Testis (tissue), 5 donors: ENCODE measurements around the gene FIBIN. TPM values are rescaled to one million over a fixed set of nuclear protein-coding genes. Genes with fewer than 3 reads are reported as not detected.

Experiments used
- DNase-seq: peaks from one replicate; pipeline ENCODE4 v3.0.0-alpha.2; 2019
- H3K27ac ChIP-seq, 2 donors: fragments of 200-600 bp; sonication (generic); one replicate each; pipeline ENCODE4 v1.5.1; 2019
- H3K27me3 ChIP-seq: fragments of 200-600 bp; sonication (generic); one replicate; pipeline ENCODE4 v1.5.1; 2019
- H3K36me3 ChIP-seq: fragments of 200-600 bp; sonication (generic); one replicate; pipeline ENCODE4 v1.5.1; 2017; ENCODE audit warnings: low read depth; ENCODE audit errors: missing control alignments
- H3K4me1 ChIP-seq: fragments of 200-600 bp; sonication (generic); one replicate; pipeline ENCODE4 v1.5.1; 2019
- H3K4me3 ChIP-seq, 2 donors: fragments of 200-600 bp; sonication (generic); one replicate each; pipeline ENCODE4 v1.5.1; 2017 to 2019
- H3K9me3 ChIP-seq: fragments of 200-600 bp; sonication (generic); one replicate; pipeline ENCODE4 v1.5.1; 2017
- CTCF ChIP-seq, 3 experiments: fragments of 450-650 bp in 2 of 3; fragments of 200-600 bp in 1 of 3; sonication (generic) in 1 of 3; IDR thresholded peaks; one replicate each; pipeline ENCODE4 v1.5.1; 2016 to 2019; ENCODE audit warnings: antibody characterized with exemption in 3 of 3, mild to moderate bottlenecking in 2 of 3, moderate library complexity in 1 of 3
- POLR2A ChIP-seq: fragments of 450-650 bp; IDR thresholded peaks from one replicate; pipeline ENCODE4 v1.6.1; 2017; ENCODE audit warnings: antibody characterized with exemption, mild to moderate bottlenecking, moderate library complexity
- WGBS, 2 donors: methylation state at CpG; one replicate each; pipeline ENCODE4 v1.1.5; 2018; 5-methylcytosine and 5-hydroxymethylcytosine counted together
- intact Hi-C: fragments of 100-400 bp; cut with DNase I; formaldehyde crosslinking; loops from one replicate; pipeline ENCODE4 v1.15.1; 2023; ENCODE audit warnings: low total_unique reads
- long read RNA-seq, 2 donors: transcript quantifications; one replicate each; lab custom pipeline, GENCODE V29; 2026
- polyA plus RNA-seq: library from polyadenylated mRNA; stranded (reverse); fragments of 350-450 nt; fragmentation: Illumina TruSeq; extraction: RNeasy Lipid Tissue Mini Kit (QIAGEN cat#74804); gene quantifications from one replicate; pipeline ENCODE4 v1.2.3, GENCODE V29; 2014; ENCODE audit warnings: low read depth, low replicate concordance; ENCODE audit not compliant: insufficient read depth
- total RNA-seq, 2 donors: library from RNA; depleted of rRNA; stranded (reverse); fragments of >200 nt; gene quantifications; one replicate each; pipeline ENCODE4 v1.2.3, GENCODE V29; 2016

FIBIN gene
- 1 to 10 TPM in 1 of 2 donors, under 1 TPM in 1; 0.39 to 5.3 TPM for total RNA-seq
- 6.5 TPM for polyA plus RNA-seq
- long read RNA-seq, donor 1, transcript FIBIN-201 (1 exons, 1,938 nt): major isoform, 26 of 26 reads
- long read RNA-seq, donor 1, partial matches to known transcripts: 0 of 26 reads
- long read RNA-seq, donor 1, other reads (novel, unspliced or antisense): 0 of 26 reads
- long read RNA-seq, donor 2, transcript FIBIN-201 (1 exons, 1,938 nt): major isoform, 12 of 12 reads
- long read RNA-seq, donor 2, partial matches to known transcripts: 0 of 12 reads
- long read RNA-seq, donor 2, other reads (novel, unspliced or antisense): 0 of 12 reads

GRCh38 chr11:26993965-26994457, at the start of gene FIBIN:
Gene FIBIN, plus strand, starts transcription at chr11:26994112. Its CDS starts 415 bp downstream, at chr11:26994527.
- peak; percentile 23 for DNase-seq
- TF ChIP-seq POLR2A (no peak), CTCF (IDR thresholded peaks at IDR 0.05) (no peak)
- WGBS, 2 donors: 3 to 5% methylated on average over 9 to 18 of the region's 22 CpGs
- H3K27me3 ChIP-seq: no peaks in the 10 kb centered on the region
- no peaks in the 10 kb centered on the region for H3K36me3 ChIP-seq
- H3K9me3 ChIP-seq: no peaks in the 10 kb centered on the region
- intact Hi-C loops: no loop called here
- no peak within 1 kb of the TSS for H3K27ac ChIP-seq
- H3K4me3 ChIP-seq: peak within 1 kb of the TSS; percentile 45 to 63
- no peaks in the 10 kb centered on the region for H3K4me1 ChIP-seq

GRCh38 chr11:26944866-26945664, 48.8 kb upstream of the FIBIN start:
- DNase-seq: no peak
- Histone ChIP-seq H3K27me3 (no peaks in the 10 kb centered on the region), H3K4me3 (no peak overlapping the region), H3K9me3 (no peaks in the 10 kb centered on the region), H3K36me3 (no peaks in the 10 kb centered on the region), H3K27ac (no peak overlapping the region), H3K4me1 (no peaks in the 10 kb centered on the region)
- TF ChIP-seq POLR2A: no peak
- no peak for TF ChIP-seq CTCF (IDR thresholded peaks at IDR 0.05)
- intact Hi-C loops: no loop called here
- WGBS, 2 donors: 50 to 61% methylated on average over 3 of the region's 3 CpGs

GRCh38 chr11:26946257-26946716, 47.6 kb upstream of the FIBIN start:
- TF ChIP-seq POLR2A (no peak), CTCF (IDR thresholded peaks at IDR 0.05) (no peak)
- no peak for DNase-seq
- no peaks in the 10 kb centered on the region for H3K36me3 ChIP-seq
- no peaks in the 10 kb centered on the region for H3K4me1 ChIP-seq
- intact Hi-C loops: no loop called here
- no peaks in the 10 kb centered on the region for H3K9me3 ChIP-seq
- H3K27me3 ChIP-seq: no peaks in the 10 kb centered on the region
- H3K27ac ChIP-seq: no peak overlapping the region
- H3K4me3 ChIP-seq: no peak overlapping the region
- 72 to 84% methylated on average over 2 of the region's 2 CpGs for WGBS, 2 donors

- Histone ChIP-seq H3K36me3 (no peaks in the 10 kb centered on the region), H3K27me3 (no peaks in the 10 kb centered on the region), H3K27ac (no peak overlapping the region), H3K4me1 (no peaks in the 10 kb centered on the region), H3K9me3 (no peaks in the 10 kb centered on the region), H3K4me3 (no peak overlapping the region)
- WGBS, 2 donors: 53 to 88% methylated on average over 2 of the region's 2 CpGs
- intact Hi-C loops: no loop called here
- TF ChIP-seq CTCF (IDR thresholded peaks at IDR 0.05) (no peak), POLR2A (no peak)
- DNase-seq: peak; percentile 26
Observed at GRCh38 chr11:26947379-26947844, 46.5 kb upstream of the FIBIN start.
